ENCODE data around the gene OR11L1. TPM values are rescaled to one million over a fixed set of nuclear protein-coding genes. Genes with fewer than 3 reads are reported as not detected.

The OR11L1 gene
- total RNA-seq, 4 donors from 2014 or later = not detected

GRCh38 chr1:247822060-247822459 is 19.6 kb downstream of the OR11L1 start:
- TF ChIP-seq CTCF (IDR thresholded peaks at IDR 0.05) = no peak
- no peak for TF ChIP-seq POLR2AphosphoS5 (IDR thresholded peaks at IDR 0.05)
- TF ChIP-seq POLR2A (IDR thresholded peaks at IDR 0.05) = no peak
- TF ChIP-seq EP300 (IDR thresholded peaks at IDR 0.05) = no peak
- Histone ChIP-seq H3K27me3 (no peaks in the 10 kb centered on the region), H3K4me3 (no peak overlapping the region), H3K36me3 (no peaks in the 10 kb centered on the region), H3K4me1 (no peaks in the 10 kb centered on the region), H3K9me3 (no peaks in the 10 kb centered on the region), H3K27ac (no peak overlapping the region)
- 45% methylated on average over 2 of the region's 2 CpGs for WGBS
- no peak for DNase-seq (ENCODE audit: low spot score in 2 of 2)

- no peak for DNase-seq (ENCODE audit: low spot score in 2 of 2)
- Histone ChIP-seq H3K4me1 (no peaks in the 10 kb centered on the region), H3K36me3 (no peaks in the 10 kb centered on the region), H3K27me3 (no peaks in the 10 kb centered on the region), H3K4me3 (no peak overlapping the region), H3K27ac (no peak overlapping the region), H3K9me3 (no peaks in the 10 kb centered on the region)
- 48% methylated on average over 2 of the region's 2 CpGs for WGBS
- TF ChIP-seq POLR2AphosphoS5 (IDR thresholded peaks at IDR 0.05) (no peak), EP300 (IDR thresholded peaks at IDR 0.05) (no peak), POLR2A (IDR thresholded peaks at IDR 0.05) (no peak), CTCF (IDR thresholded peaks at IDR 0.05) (no peak)
Measured at GRCh38 chr1:247812637-247813036, 29.1 kb downstream of the OR11L1 start.

- Histone ChIP-seq H3K27ac (no peak overlapping the region), H3K27me3 (no peaks in the 10 kb centered on the region), H3K4me1 (no peaks in the 10 kb centered on the region), H3K36me3 (no peaks in the 10 kb centered on the region), H3K9me3 (no peaks in the 10 kb centered on the region), H3K4me3 (no peak overlapping the region)
- DNase-seq (ENCODE audit: low spot score in 2 of 2) = no peak
- WGBS = 36% methylated on average over 2 of the region's 2 CpGs
- TF ChIP-seq EP300 (IDR thresholded peaks at IDR 0.05) = no peak
- no peak for TF ChIP-seq POLR2A (IDR thresholded peaks at IDR 0.05)
- no peak for TF ChIP-seq CTCF (IDR thresholded peaks at IDR 0.05)
- TF ChIP-seq POLR2AphosphoS5 (IDR thresholded peaks at IDR 0.05) = no peak
Measured at GRCh38 chr1:247797518-247797917, 44.2 kb downstream of the OR11L1 start.

Other genes with a start within 250 kb of the OR11L1 start
- not detected for gene OR2G3, start 236.3 kb downstream of the OR11L1 start, total RNA-seq
- not detected for gene OR13G1, start 162.2 kb downstream of the OR11L1 start, total RNA-seq
- gene OR6F1, start 125.2 kb downstream of the OR11L1 start, total RNA-seq = not detected
- under 1 TPM in 1 of 4 donors, not detected in 3; 0.57 TPM for gene OR14K1, start 103.3 kb downstream of the OR11L1 start, total RNA-seq
- not detected for gene OR14A2, start 93.8 kb downstream of the OR11L1 start, total RNA-seq
- not detected for gene OR1C1, start 81.3 kb downstream of the OR11L1 start, total RNA-seq
- not detected for gene OR14A16, start 17.8 kb downstream of the OR11L1 start, total RNA-seq
- gene TRIM58, start 15.3 kb upstream of the OR11L1 start, total RNA-seq = 1 to 10 TPM in 1 of 4 donors, under 1 TPM in 3; 0.59 to 7.9 (median 0.87) TPM
- gene OR2W3, start 53.7 kb upstream of the OR11L1 start, total RNA-seq = 1 to 10 TPM in 2 of 4 donors, under 1 TPM in 1, not detected in 1; 0.81 to 3.1 (median 1.2) TPM
- not detected for gene OR2T8, start 78.4 kb upstream of the OR11L1 start, total RNA-seq
- not detected for gene OR2AJ1, start 83.0 kb upstream of the OR11L1 start, total RNA-seq
- gene OR2L8, start 107.0 kb upstream of the OR11L1 start, total RNA-seq = under 1 TPM in 1 of 4 donors, not detected in 3; 0.97 TPM
- gene OR2AK2, start 123.3 kb upstream of the OR11L1 start, total RNA-seq = not detected
- gene OR2L5, start 171.8 kb upstream of the OR11L1 start, total RNA-seq = not detected
- gene OR2L2, start 188.2 kb upstream of the OR11L1 start, total RNA-seq = not detected
- gene OR2L3, start 204.9 kb upstream of the OR11L1 start, total RNA-seq = not detected

Data from suprapubic skin (tissue), 4 donors.